Activated CD8-positive, alpha-beta T cell treated with anti-CD3 and anti-CD28 coated beads, Interleukin-2, amount 10 ng/mL, durations not matched to agents 7 days and 5 days (primary cell): ENCODE measurements around the gene ARHGEF3. TPM values are rescaled to one million over a fixed set of nuclear protein-coding genes. Genes with fewer than 3 reads are reported as not detected.

ENCODE experiments used
- ATAC-seq: fragments of 150-1000 bp; cut with Tn5 transposase; one replicate; pipeline ENCODE4 v1.10.0; 2021; ENCODE audit warnings: moderate library complexity
- CTCF ChIA-PET: fragments of 350-600 bp; sonication (Branson Sonifier 250); formaldehyde crosslinking; loops from one replicate; lab custom pipeline; 2021; ENCODE audit warnings: antibody characterized with exemption; lab: Charles Lee
- POLR2A ChIA-PET: fragments of 350-600 bp; sonication (Branson Sonifier 250); formaldehyde crosslinking; loops from one replicate; lab custom pipeline; 2021; ENCODE audit warnings: antibody characterized with exemption; lab: Charles Lee
- DNase-seq: peaks from one replicate; pipeline ENCODE4 v3.0.0-alpha.2; 2020
- H3K27ac Mint-ChIP-seq: one replicate; pipeline ENCODE4 v1.8.0; 2021; ENCODE audit warnings: mild to moderate bottlenecking, mixed read lengths
- H3K27me3 Mint-ChIP-seq: one replicate; pipeline ENCODE4 v1.8.0; 2021; ENCODE audit warnings: low read depth, mixed read lengths
- H3K36me3 Mint-ChIP-seq: one replicate; pipeline ENCODE4 v1.8.0; 2021; ENCODE audit warnings: low read depth, mixed read lengths
- H3K4me1 Mint-ChIP-seq: one replicate; pipeline ENCODE4 v1.8.0; 2021; ENCODE audit warnings: low read depth, mixed read lengths
- H3K4me3 Mint-ChIP-seq: one replicate; pipeline ENCODE4 v1.8.0; 2021; ENCODE audit warnings: mild to moderate bottlenecking, mixed read lengths
- H3K9me3 Mint-ChIP-seq: one replicate; pipeline ENCODE4 v1.8.0; 2022; ENCODE audit warnings: mixed read lengths; ENCODE audit not compliant: insufficient read depth
- total RNA-seq, 2 experiments: library from RNA; stranded (reverse); gene quantifications; one replicate each; pipeline ENCODE4 v1.2.3, GENCODE V29; 2021

The ARHGEF3 gene
- total RNA-seq, 2 experiments from 2014 or later = 94.6 to 101 TPM

GRCh38 chr3:56682462-56683121 lies 119.2 kb downstream of the ARHGEF3 start:
- Mint-ChIP-seq H3K4me1 (peaks cover 34% of the 10 kb centered on the region), H3K9me3 (peaks cover 33% of the 10 kb centered on the region), H3K4me3 (peak overlapping the region; percentile 96), H3K27me3 (no peaks in the 10 kb centered on the region), H3K27ac (peak overlapping the region; percentile 97), H3K36me3 (peaks cover 59% of the 10 kb centered on the region)
- ATAC-seq (peak; percentile 81), DNase-seq (peak; percentile 87)
- ChIA-PET POLR2A (interaction anchor here (0.6 to 2.1 kb wide), 20 partner anchors 8 to 477 kb away, joined by 3 to 39 read pairs (median 5); partner anchors contain the start of genes ARHGEF3 and CCDC66), CTCF (interaction anchor here (0.7 to 2.6 kb wide), 14 partner anchors 9 to 306 kb away, joined by 3 to 14 read pairs (median 4); partner anchors contain the start of genes ARHGEF3 and CCDC66)

GRCh38 chr3:56681984-56682461 lies 119.7 kb downstream of the ARHGEF3 start:
- DNase-seq (no peak), ATAC-seq (no peak)
- H3K36me3 Mint-ChIP-seq = peaks cover 65% of the 10 kb centered on the region
- H3K27ac Mint-ChIP-seq = peak overlapping the region; percentile 97
- POLR2A ChIA-PET = interaction anchor here (0.7 to 2.1 kb wide), 16 partner anchors 8 to 478 kb away, joined by 3 to 39 read pairs (median 5); partner anchors contain the start of genes ARHGEF3 and CCDC66
- CTCF ChIA-PET = interaction anchor here (0.7 to 2.6 kb wide), 10 partner anchors 8 to 307 kb away, joined by 3 to 14 read pairs (median 5); partner anchors contain the start of gene ARHGEF3
- H3K9me3 Mint-ChIP-seq = peaks cover 33% of the 10 kb centered on the region
- peak overlapping the region; percentile 96 for H3K4me3 Mint-ChIP-seq
- no peaks in the 10 kb centered on the region for H3K27me3 Mint-ChIP-seq
- peaks cover 38% of the 10 kb centered on the region for H3K4me1 Mint-ChIP-seq

- Mint-ChIP-seq H3K4me1 (peaks cover 40% of the 10 kb centered on the region), H3K27me3 (no peaks in the 10 kb centered on the region), H3K36me3 (peaks cover 79% of the 10 kb centered on the region), H3K27ac (no peak overlapping the region), H3K4me3 (peak overlapping the region; percentile 13), H3K9me3 (peaks cover 33% of the 10 kb centered on the region)
- ChIA-PET CTCF (interaction anchor here (0.9 to 1.1 kb wide), 2 partner anchors 235 to 307 kb away, joined by 3 to 4 read pairs; no protein-coding TSS in a partner anchor), POLR2A (no interaction called here)
- ATAC-seq (no peak), DNase-seq (no peak)
Measured at GRCh38 chr3:56680054-56680580, 121.6 kb downstream of the ARHGEF3 start.

Other genes with a start within 250 kb of the ARHGEF3 start
- 10 to 100 TPM; 25.0 to 26.2 TPM for gene CCDC66, start 244.8 kb downstream of the ARHGEF3 start, total RNA-seq
- gene TASOR, start 118.7 kb downstream of the ARHGEF3 start, total RNA-seq = 10 to 100 TPM; 60.5 to 61.8 TPM